HG02840 (cell line): ENCODE results near the gene FHL2.

Source experiments
- ATAC-seq: cut with Tn5 transposase; IDR thresholded peaks from one replicate; pipeline ENCODE4 v1.9.1; 2021; ENCODE audit warnings: mild to moderate bottlenecking, moderate library complexity, moderate number of reproducible peaks; ENCODE audit not compliant: unreplicated experiment, low FRiP score

FHL2 gene

GRCh38 chr2:105381101-105381668, 17.7 kb downstream of the FHL2 start:
- no peak for ATAC-seq

GRCh38 chr2:105380432-105381100, 18.3 kb downstream of the FHL2 start:
- no peak for ATAC-seq

GRCh38 chr2:105379741-105380186, 19.1 kb downstream of the FHL2 start:
- no peak for ATAC-seq

GRCh38 chr2:105378921-105379383, 19.9 kb downstream of the FHL2 start:
- ATAC-seq, result no peak

GRCh38 chr2:105378276-105378840, 20.5 kb downstream of the FHL2 start:
- no peak for ATAC-seq

GRCh38 chr2:105377871-105378270, 21.0 kb downstream of the FHL2 start:
- ATAC-seq, result no peak

GRCh38 chr2:105376789-105377240, 22.0 kb downstream of the FHL2 start:
- ATAC-seq, result no peak

GRCh38 chr2:105376010-105376409, 22.8 kb downstream of the FHL2 start:
- no peak for ATAC-seq

- ATAC-seq, result no peak
These were observed 23.8 kb downstream of the FHL2 start for GRCh38 chr2:105375001-105375561.

GRCh38 chr2:105373895-105374401, 24.9 kb downstream of the FHL2 start:
- peak; percentile 81 for ATAC-seq

- no peak for ATAC-seq
These were observed 25.5 kb downstream of the FHL2 start for GRCh38 chr2:105373344-105373781.

- no peak for ATAC-seq
These were observed 27.0 kb downstream of the FHL2 start for GRCh38 chr2:105371810-105372209.

- ATAC-seq, result no peak
These were observed 27.7 kb downstream of the FHL2 start for GRCh38 chr2:105371156-105371555.

GRCh38 chr2:105369777-105370690, 28.8 kb downstream of the FHL2 start:
- ATAC-seq, result peak; percentile 83

GRCh38 chr2:105368759-105369408, 30.0 kb downstream of the FHL2 start:
- no peak for ATAC-seq

GRCh38 chr2:105365206-105365605, 33.6 kb downstream of the FHL2 start:
- ATAC-seq, result no peak

GRCh38 chr2:105364436-105365139, 34.3 kb downstream of the FHL2 start:
- no peak for ATAC-seq

GRCh38 chr2:105362862-105363591, 35.8 kb downstream of the FHL2 start:
- ATAC-seq, result no peak
